Ascending aorta (tissue), 2 donors: ENCODE data around the gene GABRG3. TPM values are rescaled to one million over a fixed set of nuclear protein-coding genes. Genes with fewer than 3 reads are reported as not detected.

Experiments used
- DNase-seq, 2 donors: peaks; one replicate each; pipeline ENCODE4 v3.0.0-alpha.2; 2019; ENCODE audit warnings: low spot score in 2 of 2
- H3K27ac ChIP-seq, 2 donors: fragments of 200-600 bp; sonication (generic); one replicate each; pipeline ENCODE4 v1.5.1; 2016 to 2017; ENCODE audit warnings: mild to moderate bottlenecking in 1 of 2
- H3K27me3 ChIP-seq: fragments of 200-600 bp; sonication (generic); one replicate; pipeline ENCODE4 v1.5.1; 2017
- H3K36me3 ChIP-seq, 2 donors: fragments of 200-600 bp; sonication (generic); one replicate each; pipeline ENCODE4 v1.5.1; 2016
- H3K4me1 ChIP-seq, 2 donors: fragments of 200-600 bp; sonication (generic); one replicate each; pipeline ENCODE4 v1.5.1; 2016 to 2017; ENCODE audit warnings: mild to moderate bottlenecking in 1 of 2
- H3K4me3 ChIP-seq, 2 donors: fragments of 200-600 bp; sonication (generic); one replicate each; pipeline ENCODE4 v1.5.1; 2016 to 2017; ENCODE audit warnings: mild to moderate bottlenecking in 1 of 2
- H3K9me3 ChIP-seq, 2 donors: fragments of 200-600 bp; sonication (generic); one replicate each; pipeline ENCODE4 v1.5.1; 2016
- intact Hi-C: fragments of 100-400 bp; cut with DNase I; formaldehyde crosslinking; loops from one replicate; pipeline ENCODE4 v1.15.1; 2023
- total RNA-seq: library from RNA; depleted of rRNA; stranded (reverse); fragments of >200 nt; gene quantifications from one replicate; pipeline ENCODE4 v1.1.0, GENCODE V29; 2016
- TF ChIP-seq, protein P1 (sequence below), 3 experiments: fragments of 200-600 bp in 2 of 3; fragments of 450-650 bp in 1 of 3; sonication (generic) in 2 of 3; IDR thresholded peaks; one replicate each; pipeline ENCODE4 v1.5.1; 2016 to 2019; ENCODE audit warnings: antibody characterized with exemption in 3 of 3, mild to moderate bottlenecking in 1 of 3, moderate library complexity in 1 of 3

The GABRG3 gene
- total RNA-seq, 1 donor from 2014 or later, result not detected

DNA sequence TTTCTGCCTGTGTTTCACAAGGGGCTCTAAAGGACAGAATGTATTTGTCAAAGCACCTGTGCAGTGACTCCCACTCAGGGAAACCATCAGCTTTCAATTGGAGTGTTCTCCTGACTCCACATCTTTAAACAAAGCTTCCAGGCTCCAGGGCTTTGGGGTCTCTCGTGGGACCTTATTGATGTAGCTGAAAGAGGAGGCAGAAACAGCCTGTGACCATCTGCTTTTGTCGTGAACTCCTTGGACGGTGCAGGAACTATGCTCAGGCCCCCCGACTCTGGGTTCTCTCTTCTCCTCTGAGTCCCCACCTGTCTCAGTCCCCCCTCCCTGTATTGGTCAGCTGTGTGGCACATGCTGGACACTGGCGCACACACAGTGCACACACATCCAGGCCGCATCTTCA lies 486.8 kb downstream of the GABRG3 start:
- no peak for DNase-seq
- H3K36me3 ChIP-seq, result no peaks in the 10 kb centered on the region
- H3K4me3 ChIP-seq, result no peak overlapping the region
- H3K27me3 ChIP-seq, result no peaks in the 10 kb centered on the region
- H3K4me1 ChIP-seq, result no peaks in the 10 kb centered on the region
- TF ChIP-seq, protein P1, sequence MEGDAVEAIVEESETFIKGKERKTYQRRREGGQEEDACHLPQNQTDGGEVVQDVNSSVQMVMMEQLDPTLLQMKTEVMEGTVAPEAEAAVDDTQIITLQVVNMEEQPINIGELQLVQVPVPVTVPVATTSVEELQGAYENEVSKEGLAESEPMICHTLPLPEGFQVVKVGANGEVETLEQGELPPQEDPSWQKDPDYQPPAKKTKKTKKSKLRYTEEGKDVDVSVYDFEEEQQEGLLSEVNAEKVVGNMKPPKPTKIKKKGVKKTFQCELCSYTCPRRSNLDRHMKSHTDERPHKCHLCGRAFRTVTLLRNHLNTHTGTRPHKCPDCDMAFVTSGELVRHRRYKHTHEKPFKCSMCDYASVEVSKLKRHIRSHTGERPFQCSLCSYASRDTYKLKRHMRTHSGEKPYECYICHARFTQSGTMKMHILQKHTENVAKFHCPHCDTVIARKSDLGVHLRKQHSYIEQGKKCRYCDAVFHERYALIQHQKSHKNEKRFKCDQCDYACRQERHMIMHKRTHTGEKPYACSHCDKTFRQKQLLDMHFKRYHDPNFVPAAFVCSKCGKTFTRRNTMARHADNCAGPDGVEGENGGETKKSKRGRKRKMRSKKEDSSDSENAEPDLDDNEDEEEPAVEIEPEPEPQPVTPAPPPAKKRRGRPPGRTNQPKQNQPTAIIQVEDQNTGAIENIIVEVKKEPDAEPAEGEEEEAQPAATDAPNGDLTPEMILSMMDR (IDR thresholded peaks at IDR 0.05), result no peak
- no peak overlapping the region for H3K27ac ChIP-seq
- intact Hi-C loops, result no loop called here
- H3K9me3 ChIP-seq, result no peaks in the 10 kb centered on the region

DNA sequence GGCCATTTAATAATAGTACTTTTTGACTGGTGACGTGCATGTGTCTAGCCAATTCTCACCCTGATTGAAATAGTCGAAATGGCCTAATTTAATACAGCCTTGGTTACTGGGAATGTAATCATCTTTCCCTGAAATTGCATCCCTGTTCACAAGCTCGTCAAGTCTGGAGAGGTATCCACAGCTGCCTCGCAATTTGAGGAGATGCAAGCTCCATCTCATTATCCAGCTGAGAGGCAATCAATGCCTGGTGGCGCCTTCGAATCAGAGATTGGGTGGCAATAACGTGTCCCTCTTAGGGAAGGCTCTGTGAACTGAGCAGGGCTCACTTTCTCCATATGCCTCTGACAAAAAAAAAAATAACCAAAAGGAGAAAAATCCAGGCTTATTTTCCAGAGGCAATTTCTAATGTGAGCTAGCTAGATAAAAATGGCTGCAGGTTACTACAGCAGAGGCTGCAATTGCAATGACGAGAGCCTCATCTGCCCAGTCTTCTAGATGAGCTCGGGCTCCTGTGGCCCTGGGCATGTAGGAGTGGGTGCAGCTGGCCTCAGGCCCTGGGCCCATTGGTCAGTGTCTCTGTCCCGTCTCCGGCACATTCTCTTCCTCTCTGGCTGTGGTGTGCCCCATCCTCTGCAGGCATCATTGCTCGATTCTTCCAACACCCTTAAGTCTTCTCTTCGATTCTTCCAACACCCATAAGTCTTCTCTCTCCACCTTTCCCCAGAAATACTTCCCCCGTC lies 487.5 kb downstream of the GABRG3 start:
- TF ChIP-seq, protein P1 (IDR thresholded peaks at IDR 0.05), result no peak
- Histone ChIP-seq H3K36me3 (no peaks in the 10 kb centered on the region), H3K4me1 (no peaks in the 10 kb centered on the region), H3K9me3 (no peaks in the 10 kb centered on the region), H3K4me3 (no peak overlapping the region), H3K27ac (no peak overlapping the region), H3K27me3 (no peaks in the 10 kb centered on the region)
- intact Hi-C loops, result no loop called here
- DNase-seq, result no peak

DNA sequence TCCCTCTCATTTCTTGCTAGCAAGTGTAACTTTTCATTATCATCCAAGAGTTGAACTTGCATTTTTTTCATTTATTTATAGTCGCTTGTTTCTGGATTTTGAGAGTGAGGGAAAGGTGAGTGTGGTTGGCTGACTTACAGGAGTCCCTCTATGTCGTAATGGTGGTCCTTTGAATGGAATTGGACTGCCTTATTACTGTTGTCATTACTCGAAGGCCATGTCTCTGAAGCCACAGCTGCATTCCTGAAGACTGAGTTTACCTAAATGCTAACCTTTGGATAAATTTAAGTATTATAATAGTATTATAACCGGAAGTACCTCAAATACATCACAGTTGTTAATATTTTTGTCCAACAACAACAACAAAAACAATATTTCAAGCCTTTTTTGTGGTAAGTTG lies 488.9 kb downstream of the GABRG3 start:
- H3K27ac ChIP-seq, result no peak overlapping the region
- intact Hi-C loops, result no loop called here
- TF ChIP-seq, protein P1 (IDR thresholded peaks at IDR 0.05), result no peak

DNA sequence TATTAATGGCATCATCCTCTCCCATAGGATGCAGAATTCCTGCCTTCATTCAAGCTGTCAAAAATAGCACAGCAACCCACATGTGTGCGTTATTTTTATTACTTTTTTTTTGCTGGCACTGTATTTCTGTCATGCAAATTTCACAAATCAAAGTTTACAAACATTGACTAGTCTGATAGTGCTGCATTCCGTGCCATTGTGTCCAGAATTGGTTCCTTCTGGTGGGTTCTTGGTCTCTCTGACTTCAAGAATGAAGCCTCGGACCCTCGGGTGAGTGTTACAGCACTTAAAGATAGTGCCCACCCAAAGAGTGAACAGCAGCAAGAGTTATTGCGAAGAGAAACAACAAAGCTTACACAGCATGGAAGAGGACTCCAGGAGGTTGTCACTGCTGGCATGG lies 490.2 kb downstream of the GABRG3 start:
- no peaks in the 10 kb centered on the region for H3K4me1 ChIP-seq

More for the DNA sequence above, 488.9 kb downstream of the GABRG3 start:
- no peaks in the 10 kb centered on the region for H3K36me3 ChIP-seq
- H3K4me1 ChIP-seq, result no peaks in the 10 kb centered on the region
- H3K27me3 ChIP-seq, result no peaks in the 10 kb centered on the region
- H3K4me3 ChIP-seq, result no peak overlapping the region
- DNase-seq, result no peak
- H3K9me3 ChIP-seq, result no peaks in the 10 kb centered on the region

DNA sequence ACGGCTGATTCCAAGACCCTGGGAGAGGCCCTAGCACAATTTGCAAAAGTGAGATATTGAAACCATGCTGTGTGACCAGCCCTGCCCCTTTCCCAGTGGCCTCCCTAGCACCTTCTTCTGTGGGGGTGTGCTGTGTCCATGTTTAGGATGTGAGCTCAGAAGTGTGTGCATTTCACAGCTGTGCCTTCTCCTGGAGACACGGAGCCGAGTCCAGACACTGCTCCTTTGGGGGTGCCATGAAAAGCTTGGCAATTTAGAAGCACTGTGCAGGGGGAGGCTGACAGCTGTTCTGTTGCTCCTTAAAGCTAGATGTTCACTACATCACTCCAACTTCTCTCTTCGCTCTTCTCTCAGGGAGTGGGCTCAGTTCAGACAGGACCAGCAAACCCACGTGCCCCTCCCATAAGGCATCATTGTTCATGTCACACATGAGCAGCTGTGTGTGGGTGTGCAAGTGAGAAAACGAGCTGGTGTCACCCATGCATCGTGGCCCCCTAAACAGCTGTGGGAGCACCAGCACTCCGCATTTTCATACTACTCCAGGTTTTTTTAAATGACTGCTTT lies 492.6 kb downstream of the GABRG3 start:
- H3K4me1 ChIP-seq, result no peaks in the 10 kb centered on the region
- DNase-seq, result no peak
- H3K27ac ChIP-seq, result no peak overlapping the region
- TF ChIP-seq, protein P1 (IDR thresholded peaks at IDR 0.05), result no peak
- intact Hi-C loops, result no loop called here
- H3K27me3 ChIP-seq, result no peaks in the 10 kb centered on the region
- H3K9me3 ChIP-seq, result no peaks in the 10 kb centered on the region
- H3K4me3 ChIP-seq, result no peak overlapping the region
- no peaks in the 10 kb centered on the region for H3K36me3 ChIP-seq

More for the DNA sequence above, 490.2 kb downstream of the GABRG3 start:
- no peaks in the 10 kb centered on the region for H3K36me3 ChIP-seq
- TF ChIP-seq, protein P1 (IDR thresholded peaks at IDR 0.05), result no peak
- intact Hi-C loops, result no loop called here
- H3K27ac ChIP-seq, result no peak overlapping the region
- DNase-seq, result no peak
- no peaks in the 10 kb centered on the region for H3K9me3 ChIP-seq
- no peak overlapping the region for H3K4me3 ChIP-seq
- H3K27me3 ChIP-seq, result no peaks in the 10 kb centered on the region
